C4-2B (cell line): Measurements from ENCODE around the gene BCL11B.

Source experiments
- ZFX ChIP-seq: fragments of 450-650 bp; IDR thresholded peaks from 2 replicates; pipeline ENCODE4 v1.6.1; 2017
- TF ChIP-seq, protein P1 (sequence below): fragments of 450-650 bp; conservative IDR thresholded peaks from 2 replicates; pipeline ENCODE4 v1.5.1; 2017; ENCODE audit warnings: mild to moderate bottlenecking

DNA sequence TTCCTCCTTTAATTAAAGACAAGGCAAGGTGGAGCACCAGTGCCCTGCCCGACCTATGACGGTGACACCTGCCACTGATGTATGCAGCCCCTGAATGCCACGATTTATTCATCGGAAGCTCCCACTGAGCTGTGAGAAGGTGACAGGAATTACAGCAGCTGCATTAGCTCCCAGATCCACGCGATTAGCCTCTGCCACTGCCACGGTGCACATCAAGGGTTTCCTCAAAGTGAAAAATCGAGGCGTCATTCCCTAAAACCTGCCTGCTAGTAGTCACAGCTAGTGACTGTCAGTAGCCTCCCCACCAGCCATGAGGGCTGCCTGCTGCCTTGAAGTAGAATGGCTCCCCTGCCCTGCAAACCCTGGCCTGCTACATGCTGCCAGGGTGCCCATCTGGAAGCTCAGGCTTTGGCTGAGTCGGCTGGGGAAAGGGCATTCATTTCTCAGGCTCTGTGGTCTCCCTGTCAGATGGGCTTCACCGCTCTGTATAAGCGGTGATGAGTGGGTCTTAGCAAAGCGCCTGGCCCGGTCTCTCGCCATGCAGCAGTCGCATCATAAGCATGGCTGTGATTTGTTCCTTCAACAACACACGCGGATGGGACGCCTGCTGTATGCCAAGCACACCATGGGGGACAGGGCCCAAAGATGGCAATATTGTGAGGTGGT is 8.2 kb upstream of the BCL11B start:
- TF ChIP-seq, protein P1, sequence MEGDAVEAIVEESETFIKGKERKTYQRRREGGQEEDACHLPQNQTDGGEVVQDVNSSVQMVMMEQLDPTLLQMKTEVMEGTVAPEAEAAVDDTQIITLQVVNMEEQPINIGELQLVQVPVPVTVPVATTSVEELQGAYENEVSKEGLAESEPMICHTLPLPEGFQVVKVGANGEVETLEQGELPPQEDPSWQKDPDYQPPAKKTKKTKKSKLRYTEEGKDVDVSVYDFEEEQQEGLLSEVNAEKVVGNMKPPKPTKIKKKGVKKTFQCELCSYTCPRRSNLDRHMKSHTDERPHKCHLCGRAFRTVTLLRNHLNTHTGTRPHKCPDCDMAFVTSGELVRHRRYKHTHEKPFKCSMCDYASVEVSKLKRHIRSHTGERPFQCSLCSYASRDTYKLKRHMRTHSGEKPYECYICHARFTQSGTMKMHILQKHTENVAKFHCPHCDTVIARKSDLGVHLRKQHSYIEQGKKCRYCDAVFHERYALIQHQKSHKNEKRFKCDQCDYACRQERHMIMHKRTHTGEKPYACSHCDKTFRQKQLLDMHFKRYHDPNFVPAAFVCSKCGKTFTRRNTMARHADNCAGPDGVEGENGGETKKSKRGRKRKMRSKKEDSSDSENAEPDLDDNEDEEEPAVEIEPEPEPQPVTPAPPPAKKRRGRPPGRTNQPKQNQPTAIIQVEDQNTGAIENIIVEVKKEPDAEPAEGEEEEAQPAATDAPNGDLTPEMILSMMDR: no peak
- TF ChIP-seq ZFX: no peak
